Measurements from ENCODE around the gene SYNGR2.
"Not testable (repeated sequence)": the region's sequence is repeated elsewhere in the genome, so short reads cannot be mapped to it uniquely, and the experiment has no call there.

Gene SYNGR2

GRCh38 chr17:78129351-78130089, 38.9 kb upstream of the SYNGR2 start:
- no peak for DNase-seq

GRCh38 chr17:78130090-78130436, 38.3 kb upstream of the SYNGR2 start:
- no peak for DNase-seq

- DNase-seq = peak in 5 of 58 donors; percentile 15 to 43 (median 35)
Observed at GRCh38 chr17:78130437-78131101, 37.8 kb upstream of the SYNGR2 start, which contains the start of gene TMC8. Gene TMC8, plus strand, starts transcription at chr17:78130771. Its CDS starts 818 bp downstream, at chr17:78131589.

- DNase-seq = peak in 19 of 58 donors; percentile 10 to 67 (median 47)
Observed at GRCh38 chr17:78131172-78132083, 37.0 kb upstream of the SYNGR2 start.

GRCh38 chr17:78132084-78132676, 36.2 kb upstream of the SYNGR2 start:
- DNase-seq = no peak

- no peak for DNase-seq
Observed at GRCh38 chr17:78132767-78133178, 35.6 kb upstream of the SYNGR2 start.

- no peak for DNase-seq
Observed at GRCh38 chr17:78133179-78133951, 35.0 kb upstream of the SYNGR2 start.

- peak in 12 of 58 donors; percentile 8 to 47 (median 36) for DNase-seq
Observed at GRCh38 chr17:78133971-78134898, 34.1 kb upstream of the SYNGR2 start.

GRCh38 chr17:78134899-78135385, 33.4 kb upstream of the SYNGR2 start:
- no peak for DNase-seq

- no peak for DNase-seq
Observed at GRCh38 chr17:78135858-78136500, 32.4 kb upstream of the SYNGR2 start.

GRCh38 chr17:78137392-78138203, 30.8 kb upstream of the SYNGR2 start:
- DNase-seq = no peak

- DNase-seq = no peak
Observed at GRCh38 chr17:78138204-78139060, 29.9 kb upstream of the SYNGR2 start.

- DNase-seq = not testable (repeated sequence)
Observed at GRCh38 chr17:78139861-78140168, 28.6 kb upstream of the SYNGR2 start.

GRCh38 chr17:78140169-78141051, 28.0 kb upstream of the SYNGR2 start:
- DNase-seq = peak in 11 of 58 donors; percentile 12 to 61 (median 32)

- no peak for DNase-seq
Observed at GRCh38 chr17:78141437-78142118, 26.8 kb upstream of the SYNGR2 start.
